ENCODE data around the gene ASB6. TPM values are rescaled to one million over a fixed set of nuclear protein-coding genes. Genes with fewer than 3 reads are reported as not detected.

ASB6 gene
- 19.1 and 20.8 TPM in 2 replicates for total RNA-seq (2014; rRNA removed)
- Bru-seq, nascent RNA, result percentile 64 among the genes with signal in this experiment
- BruChase-seq, experiment 1, labeled RNA remaining after a 6-hour chase, result percentile 92 among the genes with signal in this experiment
- percentile 86 among the genes with signal in this experiment for BruChase-seq, experiment 2, labeled RNA remaining after a 2-hour chase
- long read RNA-seq, transcript ASB6-201 (6 exons, 2,330 nt), result major isoform, 37 of 66 reads
- long read RNA-seq, partial matches to known transcripts, result 2 of 66 reads
- long read RNA-seq, other reads (novel, unspliced or antisense), result 27 of 66 reads

DNA sequence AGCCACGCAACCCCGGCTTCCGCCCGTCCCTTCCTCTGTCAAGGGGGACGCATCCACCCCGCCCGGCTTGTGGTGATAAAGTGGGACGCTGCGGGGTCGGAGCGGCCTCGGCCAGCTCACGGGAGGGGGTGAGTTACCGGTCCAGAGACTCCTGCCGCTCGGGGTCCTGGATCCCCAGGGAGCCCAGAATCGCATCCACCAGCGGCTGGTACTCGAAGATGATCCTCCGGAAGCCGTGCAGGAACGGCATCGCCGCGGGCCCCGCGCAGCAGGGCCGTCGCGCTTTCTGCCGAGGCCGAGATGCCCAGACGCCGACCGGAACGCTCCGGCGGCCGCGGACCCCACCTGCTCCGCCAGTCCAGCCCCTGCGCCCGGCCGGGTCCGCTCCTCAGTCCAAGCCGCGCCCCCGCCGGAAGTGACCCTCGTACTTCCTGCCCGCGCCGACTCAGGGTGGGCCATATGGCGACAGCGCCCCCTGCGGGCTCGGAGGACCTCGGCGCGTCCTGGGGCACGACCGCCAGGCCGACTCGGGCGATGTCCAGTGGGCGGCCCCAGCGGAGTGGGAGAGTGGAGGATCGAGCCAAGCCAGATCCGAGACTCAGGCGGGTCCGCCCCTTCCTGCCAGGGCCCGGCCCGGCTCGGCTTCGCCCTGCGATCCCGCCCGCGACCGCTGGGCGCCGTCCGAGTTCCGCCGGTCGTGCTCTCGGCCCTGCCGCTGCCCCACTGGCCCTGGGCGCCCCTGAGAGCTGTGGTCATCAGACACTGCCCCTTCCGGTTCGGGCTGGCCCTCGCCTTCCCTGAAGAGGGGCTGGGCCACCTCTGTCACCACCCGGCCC is at the start of gene ASB6:
TSS of gene ASB6 (minus strand) at position 402 of the 836 bp plus-strand sequence. CDS start at position 250, 152 bp downstream.
- no peaks in the 10 kb centered on the region for H3K9me3 ChIP-seq (ENCODE audit: low read length)
- H3K79me2 ChIP-seq (ENCODE audit: low read length), result peaks cover 25% of the 10 kb centered on the region
- H4K20me1 ChIP-seq (ENCODE audit: low read length), result no peaks in the 10 kb centered on the region
- intact Hi-C loops (cut with micrococcal nuclease), result loop anchor here (1.0 to 2.0 kb wide), 2 partner anchors 45 to 85 kb away; no protein-coding TSS in a partner anchor
- H3F3A ChIP-seq (ENCODE audit: low read length, unreplicated experiment), result no peaks in the 10 kb centered on the region
- H3K4me2 ChIP-seq (ENCODE audit: low read length), result peak within 1 kb of the TSS; percentile 97
- H3K36me3 ChIP-seq (ENCODE audit: low read depth, low read length), result no peaks in the 10 kb centered on the region
- peak within 1 kb of the TSS; percentile 89 for H3K9ac ChIP-seq (ENCODE audit: low read length)
- BruUV-seq (replicated peaks), result no TSS peak
- ChIA-PET POLR2A (ENCODE audit: unreplicated experiment) (no interaction called here), CTCF (interaction anchor here (0.7 kb wide), 1 partner anchor 61 kb away, joined by 3 read pairs; no protein-coding TSS in a partner anchor)
- TF ChIP-seq EZH2 (IDR thresholded peaks at IDR 0.05; ENCODE audit: low read length, unreplicated experiment) (no peak), EZH2phosphoT487 (IDR thresholded peaks at IDR 0.05; ENCODE audit: borderline replicate concordance, low read length) (no peak)
- TF ChIP-seq, protein P1, sequence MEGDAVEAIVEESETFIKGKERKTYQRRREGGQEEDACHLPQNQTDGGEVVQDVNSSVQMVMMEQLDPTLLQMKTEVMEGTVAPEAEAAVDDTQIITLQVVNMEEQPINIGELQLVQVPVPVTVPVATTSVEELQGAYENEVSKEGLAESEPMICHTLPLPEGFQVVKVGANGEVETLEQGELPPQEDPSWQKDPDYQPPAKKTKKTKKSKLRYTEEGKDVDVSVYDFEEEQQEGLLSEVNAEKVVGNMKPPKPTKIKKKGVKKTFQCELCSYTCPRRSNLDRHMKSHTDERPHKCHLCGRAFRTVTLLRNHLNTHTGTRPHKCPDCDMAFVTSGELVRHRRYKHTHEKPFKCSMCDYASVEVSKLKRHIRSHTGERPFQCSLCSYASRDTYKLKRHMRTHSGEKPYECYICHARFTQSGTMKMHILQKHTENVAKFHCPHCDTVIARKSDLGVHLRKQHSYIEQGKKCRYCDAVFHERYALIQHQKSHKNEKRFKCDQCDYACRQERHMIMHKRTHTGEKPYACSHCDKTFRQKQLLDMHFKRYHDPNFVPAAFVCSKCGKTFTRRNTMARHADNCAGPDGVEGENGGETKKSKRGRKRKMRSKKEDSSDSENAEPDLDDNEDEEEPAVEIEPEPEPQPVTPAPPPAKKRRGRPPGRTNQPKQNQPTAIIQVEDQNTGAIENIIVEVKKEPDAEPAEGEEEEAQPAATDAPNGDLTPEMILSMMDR (conservative IDR thresholded peaks at IDR 0.05; ENCODE audit: low read depth, low read length), result peak; percentile 91
- H3K4me1 ChIP-seq (ENCODE audit: insufficient read depth, low read length), result peaks cover 3% of the 10 kb centered on the region; the same call in 1 of the 2 replicates
- ATAC-seq (peak; percentile 97), DNase-seq (peak; percentile 91)
- no peak within 1 kb of the TSS for H3K27ac ChIP-seq (ENCODE audit: low read length)
- no peaks in the 10 kb centered on the region for H3K27me3 ChIP-seq (ENCODE audit: low read length)
- H3K4me3 ChIP-seq (ENCODE audit: low read length), result peak within 1 kb of the TSS; percentile 97
- H3K9me2 ChIP-seq (replicated peaks; ENCODE audit: low read length), result no peaks in the 10 kb centered on the region
- peak within 1 kb of the TSS; percentile 92 for H2AFZ ChIP-seq (ENCODE audit: low read length)

DNA sequence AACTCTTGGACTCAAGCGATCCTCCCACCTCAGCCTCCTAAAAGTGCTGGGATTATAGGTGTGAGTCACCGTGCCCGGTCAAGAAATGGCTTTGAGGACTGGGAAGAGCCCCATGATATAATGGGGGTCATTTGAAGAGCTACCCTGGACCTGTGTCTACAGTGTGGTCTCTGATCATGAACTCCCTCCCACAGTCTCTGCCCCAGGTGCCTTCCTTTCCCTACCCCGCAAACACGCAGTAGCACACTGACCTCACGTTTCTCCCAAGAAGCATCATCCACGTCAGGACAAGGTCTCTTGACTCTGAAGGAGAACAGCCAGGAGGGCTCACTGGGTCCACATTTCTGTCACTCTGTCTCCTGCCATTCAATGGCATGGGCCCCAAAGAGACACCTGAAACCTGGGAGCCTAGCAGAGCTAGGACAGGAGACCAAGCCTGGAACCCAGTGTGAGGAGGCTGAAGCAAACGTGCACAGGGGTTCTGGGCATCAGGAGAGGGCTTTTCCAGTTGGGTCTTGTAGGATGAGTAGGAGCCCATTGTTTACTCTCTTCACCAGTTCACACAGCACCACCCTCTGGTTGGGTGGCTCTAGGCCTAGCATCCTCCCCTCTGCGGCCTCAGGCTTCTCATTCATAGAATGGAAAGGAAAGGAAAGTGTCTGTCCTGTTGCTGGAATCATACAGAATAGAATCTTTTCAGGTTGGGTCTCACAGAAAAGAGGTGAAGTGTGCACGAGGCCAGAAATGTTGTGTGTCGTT is 46.5 kb upstream of the ASB6 start:
- ChIA-PET POLR2A (ENCODE audit: unreplicated experiment) (no interaction called here), CTCF (no interaction called here)
- intact Hi-C loops (cut with micrococcal nuclease), result no loop called here
- Histone ChIP-seq H3K27ac (ENCODE audit: low read length) (no peak overlapping the region), H3K9me2 (replicated peaks; ENCODE audit: low read length) (no peaks in the 10 kb centered on the region), H3K4me3 (ENCODE audit: low read length) (no peak overlapping the region), H3K27me3 (ENCODE audit: low read length) (no peaks in the 10 kb centered on the region), H3K9ac (ENCODE audit: low read length) (no peak overlapping the region), H3K9me3 (ENCODE audit: low read length) (no peaks in the 10 kb centered on the region), H3F3A (ENCODE audit: low read length, unreplicated experiment) (no peaks in the 10 kb centered on the region), H2AFZ (ENCODE audit: low read length) (no peak overlapping the region), H3K4me2 (ENCODE audit: low read length) (no peak overlapping the region), H3K4me1 (ENCODE audit: insufficient read depth, low read length) (peaks cover 27% of the 10 kb centered on the region), H3K36me3 (ENCODE audit: low read depth, low read length) (no peaks in the 10 kb centered on the region), H4K20me1 (ENCODE audit: low read length) (no peaks in the 10 kb centered on the region), H3K79me2 (ENCODE audit: low read length) (no peaks in the 10 kb centered on the region)
- BruUV-seq (replicated peaks), result no TSS peak
- no peak for TF ChIP-seq EZH2phosphoT487 (IDR thresholded peaks at IDR 0.05; ENCODE audit: borderline replicate concordance, low read length)
- no peak for TF ChIP-seq EZH2 (IDR thresholded peaks at IDR 0.05; ENCODE audit: low read length, unreplicated experiment)
- TF ChIP-seq, protein P1 (conservative IDR thresholded peaks at IDR 0.05; ENCODE audit: low read depth, low read length), result no peak
- ATAC-seq (no peak), DNase-seq (no peak)
